Measurements from ENCODE around the gene CANX. TPM values are rescaled to one million over a fixed set of nuclear protein-coding genes. Genes with fewer than 3 reads are reported as not detected.

CANX gene
- total RNA-seq, 1 experiment from 2014 or later, result 1,434 TPM

DNA sequence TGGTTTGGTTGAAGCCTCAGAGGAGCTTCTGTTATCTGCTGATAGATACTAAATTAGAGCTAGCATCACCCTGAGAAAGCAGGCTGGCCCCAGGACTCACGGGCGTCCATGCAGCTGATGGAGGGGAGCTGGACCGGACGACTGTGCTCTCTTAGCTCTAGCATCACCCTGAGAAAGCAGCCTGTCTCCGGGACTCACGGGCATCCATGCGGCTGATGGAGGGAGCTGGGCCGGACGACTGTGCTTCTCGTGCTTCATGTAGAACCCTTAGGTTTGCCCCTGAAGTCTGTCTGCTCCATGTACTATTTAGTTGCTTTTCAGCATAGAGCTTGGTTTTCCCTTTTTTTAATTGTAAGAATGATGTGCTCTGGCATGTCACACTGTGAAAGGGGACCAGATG lies 78.7 kb downstream of the CANX start:
- CTCF ChIA-PET, result interaction anchor here (0.6 to 1.8 kb wide), 2 partner anchors 10 to 732 kb away, joined by 3 to 13 read pairs; no protein-coding TSS in a partner anchor
- Mint-ChIP-seq H3K27ac (ENCODE audit: unreplicated experiment) (no peak overlapping the region), H3K27me3 (ENCODE audit: unreplicated experiment) (no peaks in the 10 kb centered on the region), H3K4me3 (ENCODE audit: low read depth, unreplicated experiment) (no peak overlapping the region), H3K4me1 (ENCODE audit: low read depth, unreplicated experiment) (no peaks in the 10 kb centered on the region), H3K36me3 (ENCODE audit: insufficient read depth, unreplicated experiment) (peaks cover 50% of the 10 kb centered on the region), H3K9me3 (ENCODE audit: low read depth, unreplicated experiment) (no peaks in the 10 kb centered on the region)
- TF ChIP-seq CTCF (IDR thresholded peaks at IDR 0.05; ENCODE audit: unreplicated experiment), result no peak
- DNase-seq, result no peak
- BruUV-seq (replicated peaks), result no TSS peak
- intact Hi-C loops (cut with micrococcal nuclease; ENCODE audit: unreplicated experiment), result no loop called here

DNA sequence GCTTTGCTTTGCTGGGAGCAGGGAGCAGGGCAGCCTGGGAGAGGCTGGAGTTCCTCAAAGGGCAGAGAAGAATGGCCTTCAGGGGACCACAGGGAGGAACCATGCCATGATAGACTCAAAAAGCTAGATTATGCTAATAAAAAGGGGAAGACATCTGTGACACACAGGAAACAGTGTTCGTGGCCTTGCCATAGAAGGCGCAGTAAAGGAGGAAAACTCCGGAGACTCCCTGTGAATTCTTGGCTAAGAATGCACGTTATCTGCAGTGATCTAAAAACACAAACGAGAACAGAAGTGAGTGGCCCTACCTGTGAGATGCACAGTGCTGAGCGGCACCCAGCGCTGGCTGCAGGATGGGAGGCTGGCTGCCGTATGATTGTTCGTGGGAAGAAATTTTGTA lies 79.1 kb downstream of the CANX start:
- Mint-ChIP-seq H3K36me3 (ENCODE audit: insufficient read depth, unreplicated experiment) (peaks cover 48% of the 10 kb centered on the region), H3K27ac (ENCODE audit: unreplicated experiment) (no peak overlapping the region), H3K4me3 (ENCODE audit: low read depth, unreplicated experiment) (no peak overlapping the region), H3K9me3 (ENCODE audit: low read depth, unreplicated experiment) (no peaks in the 10 kb centered on the region), H3K27me3 (ENCODE audit: unreplicated experiment) (no peaks in the 10 kb centered on the region), H3K4me1 (ENCODE audit: low read depth, unreplicated experiment) (no peaks in the 10 kb centered on the region)
- intact Hi-C loops (cut with micrococcal nuclease; ENCODE audit: unreplicated experiment), result no loop called here
- no TSS peak for BruUV-seq (replicated peaks)
- CTCF ChIA-PET, result interaction anchor here (1.8 kb wide), 1 partner anchor 11 kb away, joined by 13 read pairs; no protein-coding TSS in a partner anchor
- TF ChIP-seq CTCF (IDR thresholded peaks at IDR 0.05; ENCODE audit: unreplicated experiment), result no peak
- DNase-seq, result no peak

- Mint-ChIP-seq H3K4me1 (ENCODE audit: low read depth, unreplicated experiment) (no peaks in the 10 kb centered on the region), H3K27ac (ENCODE audit: unreplicated experiment) (no peak overlapping the region), H3K9me3 (ENCODE audit: low read depth, unreplicated experiment) (no peaks in the 10 kb centered on the region), H3K4me3 (ENCODE audit: low read depth, unreplicated experiment) (no peak overlapping the region), H3K36me3 (ENCODE audit: insufficient read depth, unreplicated experiment) (peaks cover 44% of the 10 kb centered on the region), H3K27me3 (ENCODE audit: unreplicated experiment) (no peaks in the 10 kb centered on the region)
- intact Hi-C loops (cut with micrococcal nuclease; ENCODE audit: unreplicated experiment), result no loop called here
- no peak for DNase-seq
- BruUV-seq (replicated peaks), result no TSS peak
- CTCF ChIA-PET, result interaction anchor here (0.6 kb wide), 1 partner anchor 292 kb away, joined by 8 read pairs; no protein-coding TSS in a partner anchor
- no peak for TF ChIP-seq CTCF (IDR thresholded peaks at IDR 0.05; ENCODE audit: unreplicated experiment)
Measured at GRCh38 chr5:179778591-179778990, 79.8 kb downstream of the CANX start.

- DNase-seq, result no peak
- no peaks in the 10 kb centered on the region for H3K9me3 Mint-ChIP-seq (ENCODE audit: low read depth, unreplicated experiment)
- H3K27me3 Mint-ChIP-seq (ENCODE audit: unreplicated experiment), result no peaks in the 10 kb centered on the region
- BruUV-seq (replicated peaks), result no TSS peak
- H3K4me3 Mint-ChIP-seq (ENCODE audit: low read depth, unreplicated experiment), result no peak overlapping the region
- H3K4me1 Mint-ChIP-seq (ENCODE audit: low read depth, unreplicated experiment), result no peaks in the 10 kb centered on the region
- H3K36me3 Mint-ChIP-seq (ENCODE audit: insufficient read depth, unreplicated experiment), result peaks cover 39% of the 10 kb centered on the region
- no peak overlapping the region for H3K27ac Mint-ChIP-seq (ENCODE audit: unreplicated experiment)
- intact Hi-C loops (cut with micrococcal nuclease; ENCODE audit: unreplicated experiment), result no loop called here
- TF ChIP-seq CTCF (IDR thresholded peaks at IDR 0.05; ENCODE audit: unreplicated experiment), result no peak
- CTCF ChIA-PET, result no interaction called here
Measured at GRCh38 chr5:179779826-179780225, 81.1 kb downstream of the CANX start.

Measured in Calu3 (cell line).